ENCODE results near the gene HSD17B11.
"Not testable (repeated sequence)": the region's sequence is repeated elsewhere in the genome, so short reads cannot be mapped to it uniquely, and the experiment has no call there.

The HSD17B11 gene

DNA sequence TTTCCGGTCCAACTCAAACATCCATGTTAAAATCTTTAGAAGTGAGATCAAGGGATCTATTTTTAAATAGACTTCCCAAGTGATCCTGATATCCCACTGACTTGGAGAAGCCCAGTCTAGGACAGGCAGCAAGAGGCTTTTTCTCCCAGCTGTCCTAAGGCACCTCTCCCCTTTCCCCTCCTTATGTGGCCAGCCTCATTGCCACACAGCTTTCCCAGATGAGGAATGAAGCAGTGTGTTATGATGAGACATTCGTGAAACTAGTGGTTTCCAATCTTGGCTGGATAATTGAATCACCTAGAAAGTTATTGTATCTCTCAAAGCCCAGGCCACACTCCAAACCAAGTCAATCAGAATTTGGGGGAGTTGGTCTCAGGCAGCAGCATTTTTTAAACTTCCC, 51.5 kb downstream of the HSD17B11 start:
- no peak for TF ChIP-seq Cebpa-rat (IDR thresholded peaks at IDR 0.05)
- Histone ChIP-seq H3K4me1 (no peaks in the 10 kb centered on the region), H3K4me2 (no peak overlapping the region), H3K27ac (no peak overlapping the region), H3K4me3 (no peak overlapping the region), H3K9me3 (peaks cover 14% of the 10 kb centered on the region), H4K20me1 (no peaks in the 10 kb centered on the region), H3K27me3 (no peaks in the 10 kb centered on the region), H3K9ac (no peak overlapping the region), H3K36me3 (peaks cover 55% of the 10 kb centered on the region)

DNA sequence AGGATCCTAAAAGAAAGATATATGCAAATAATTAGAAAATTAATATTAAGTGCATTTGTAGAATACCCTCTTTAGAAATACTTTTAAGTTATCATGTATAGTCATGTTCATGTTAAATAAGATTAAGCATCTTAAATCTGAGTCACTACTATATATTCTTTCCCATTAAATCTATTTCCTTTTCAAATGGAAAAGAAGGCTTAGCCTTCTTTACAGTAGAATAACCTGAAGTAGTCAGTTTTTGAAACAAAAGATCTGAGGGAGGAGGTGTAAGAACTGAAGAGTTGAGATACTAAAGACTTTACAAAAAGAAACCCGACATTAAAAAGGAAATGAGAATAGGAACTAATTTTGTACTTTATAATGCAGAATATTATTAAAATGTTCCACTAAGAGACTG, 53.6 kb downstream of the HSD17B11 start:
- peaks cover 74% of the 10 kb centered on the region for H3K36me3 ChIP-seq

DNA sequence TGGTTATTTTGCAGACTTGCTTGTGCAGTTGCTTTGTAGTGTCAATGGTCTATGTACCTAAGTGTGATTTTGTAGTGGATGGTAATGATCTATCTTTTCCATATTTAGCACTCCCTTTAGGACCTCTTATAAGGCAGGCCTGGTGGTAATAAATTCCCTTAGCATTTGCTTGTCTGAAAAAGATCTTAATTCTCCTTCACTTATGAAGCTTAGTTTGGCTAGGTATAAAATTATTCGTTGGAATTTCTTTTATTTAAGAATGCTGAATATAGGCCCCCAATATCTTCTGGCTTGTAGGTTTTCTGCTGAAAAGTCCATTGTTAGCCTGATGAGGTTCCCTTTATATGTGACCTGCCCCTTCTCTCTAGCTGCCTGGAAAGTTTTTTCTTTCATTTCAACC, 57.7 kb downstream of the HSD17B11 start:
- Histone ChIP-seq H3K36me3 (peaks cover 43% of the 10 kb centered on the region), H3K4me3 (no peak overlapping the region), H3K9me3 (peaks cover 41% of the 10 kb centered on the region), H3K9ac (no peak overlapping the region), H3K27ac (no peak overlapping the region), H3K4me1 (no peaks in the 10 kb centered on the region), H4K20me1 (no peaks in the 10 kb centered on the region), H3K27me3 (no peaks in the 10 kb centered on the region), H3K4me2 (no peak overlapping the region)
- no peak for TF ChIP-seq Cebpa-rat (IDR thresholded peaks at IDR 0.05)

More for the DNA sequence above, 53.6 kb downstream of the HSD17B11 start:
- Histone ChIP-seq H3K9me3 (peaks cover 35% of the 10 kb centered on the region), H3K27me3 (no peaks in the 10 kb centered on the region), H3K4me1 (no peaks in the 10 kb centered on the region), H3K4me3 (no peak overlapping the region), H3K9ac (no peak overlapping the region), H3K27ac (no peak overlapping the region), H3K4me2 (no peak overlapping the region), H4K20me1 (no peaks in the 10 kb centered on the region)
- no peak for TF ChIP-seq Cebpa-rat (IDR thresholded peaks at IDR 0.05)

DNA sequence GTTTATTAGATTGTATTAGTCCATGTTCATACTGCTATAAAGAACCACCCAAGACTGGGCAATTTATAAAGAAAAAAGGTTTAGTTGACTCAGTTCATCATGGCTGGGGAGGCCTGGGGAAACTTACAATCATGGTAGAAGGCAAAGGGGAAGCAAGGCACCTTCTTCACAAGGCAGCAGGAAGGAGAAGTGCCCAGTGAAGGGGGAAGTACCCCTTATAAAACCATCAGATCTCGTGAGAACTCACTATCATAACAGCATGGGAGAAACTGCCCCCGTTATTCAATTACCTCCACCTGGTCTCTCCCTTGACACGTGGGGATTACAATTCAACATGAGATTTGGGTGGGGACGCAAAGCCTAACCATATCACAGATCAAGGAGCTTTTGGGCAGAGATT, 60.2 kb downstream of the HSD17B11 start:
- TF ChIP-seq Cebpa-rat (IDR thresholded peaks at IDR 0.05): no peak
- no peak overlapping the region for H3K4me3 ChIP-seq
- no peaks in the 10 kb centered on the region for H4K20me1 ChIP-seq
- H3K36me3 ChIP-seq: peaks cover 27% of the 10 kb centered on the region
- no peaks in the 10 kb centered on the region for H3K27me3 ChIP-seq
- H3K4me1 ChIP-seq: no peaks in the 10 kb centered on the region
- H3K27ac ChIP-seq: no peak overlapping the region
- H3K9ac ChIP-seq: no peak overlapping the region
- H3K4me2 ChIP-seq: no peak overlapping the region
- peaks cover 38% of the 10 kb centered on the region for H3K9me3 ChIP-seq

DNA sequence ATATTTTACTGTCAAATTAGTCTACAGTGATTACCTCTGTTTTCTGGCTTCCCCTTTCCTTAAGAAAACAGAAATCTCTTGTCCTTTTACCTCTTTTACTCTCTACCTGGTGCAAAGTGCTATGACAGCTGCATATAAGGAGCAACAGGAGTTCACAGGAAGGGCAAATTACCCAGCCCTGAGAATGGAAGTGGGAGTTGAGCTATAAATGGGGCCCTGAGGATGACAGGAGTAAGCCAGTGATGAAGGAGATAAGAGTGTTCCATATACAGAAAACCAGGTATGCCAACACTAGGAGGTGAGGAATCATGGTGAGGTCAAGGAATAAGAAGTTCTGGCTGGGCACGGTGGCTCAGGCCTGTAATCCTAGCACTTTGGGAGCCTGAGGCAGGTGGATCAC, 63.9 kb downstream of the HSD17B11 start:
- Histone ChIP-seq H3K4me2 (no peak overlapping the region), H3K9me3 (peaks cover 5% of the 10 kb centered on the region; the same call in 1 of the 2 replicates), H3K9ac (no peak overlapping the region), H3K4me3 (no peak overlapping the region), H3K27me3 (no peaks in the 10 kb centered on the region), H4K20me1 (no peaks in the 10 kb centered on the region), H3K27ac (no peak overlapping the region), H3K36me3 (no peaks in the 10 kb centered on the region), H3K4me1 (no peaks in the 10 kb centered on the region)
- no peak for TF ChIP-seq Cebpa-rat (IDR thresholded peaks at IDR 0.05)

DNA sequence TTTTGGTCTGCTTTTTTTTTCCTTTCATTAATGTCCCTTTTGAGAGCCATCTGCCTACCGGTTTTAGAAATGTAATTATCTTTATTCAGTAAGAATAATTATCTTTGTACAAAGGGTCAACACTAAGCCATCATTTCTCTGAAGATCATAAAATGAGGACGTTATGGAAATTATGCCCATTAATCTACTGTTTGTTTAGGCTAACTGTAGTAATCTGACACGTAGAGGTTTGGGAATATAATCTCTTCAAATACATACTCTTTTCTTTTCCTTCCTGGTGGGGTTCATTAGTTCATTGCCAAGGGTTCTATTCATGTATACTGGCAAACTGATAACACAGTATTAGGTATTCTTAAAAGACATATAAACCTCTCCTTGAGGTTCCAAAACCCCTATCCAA, 64.5 kb downstream of the HSD17B11 start:
- H3K4me1 ChIP-seq: no peaks in the 10 kb centered on the region
- H4K20me1 ChIP-seq: no peaks in the 10 kb centered on the region
- no peak overlapping the region for H3K4me2 ChIP-seq
- no peaks in the 10 kb centered on the region for H3K36me3 ChIP-seq
- H3K4me3 ChIP-seq: no peak overlapping the region
- H3K27me3 ChIP-seq: no peaks in the 10 kb centered on the region
- H3K9ac ChIP-seq: no peak overlapping the region
- no peak for TF ChIP-seq Cebpa-rat (IDR thresholded peaks at IDR 0.05)
- H3K27ac ChIP-seq: no peak overlapping the region
- H3K9me3 ChIP-seq: no peaks in the 10 kb centered on the region

DNA sequence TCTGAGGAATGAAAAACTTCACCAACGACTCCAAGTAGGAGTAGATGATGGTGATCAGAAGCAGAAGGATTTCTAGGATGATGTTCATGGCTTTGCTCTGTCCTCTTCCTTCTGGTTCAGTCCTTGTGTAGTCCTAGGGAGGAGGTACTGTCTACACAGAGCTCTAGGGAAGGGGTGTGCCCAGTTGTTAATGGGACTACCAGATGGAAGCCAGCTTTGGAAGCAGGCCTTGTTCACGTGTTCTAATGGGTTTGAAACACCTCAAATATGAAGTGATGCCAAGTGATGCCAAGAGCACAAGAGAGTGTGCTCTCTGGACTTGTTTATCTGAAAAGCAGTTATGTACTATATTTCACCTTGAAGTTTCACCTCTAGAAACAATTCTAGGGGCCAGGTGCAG, 68.2 kb downstream of the HSD17B11 start, which contains the start of gene HSD17B13:
TSS of gene HSD17B13 (minus strand) at position 129 of the 400 bp plus-strand sequence. CDS start at position 88, 41 bp downstream.
- H3K9me3 ChIP-seq: no peaks in the 10 kb centered on the region
- no peak within 1 kb of the TSS for H3K27ac ChIP-seq
- no peak within 1 kb of the TSS for H3K9ac ChIP-seq
- no peak for TF ChIP-seq Cebpa-rat (IDR thresholded peaks at IDR 0.05)
- no peaks in the 10 kb centered on the region for H3K27me3 ChIP-seq
- H3K4me2 ChIP-seq: no peak within 1 kb of the TSS
- H3K4me1 ChIP-seq: no peaks in the 10 kb centered on the region
- H4K20me1 ChIP-seq: no peaks in the 10 kb centered on the region
- H3K36me3 ChIP-seq: no peaks in the 10 kb centered on the region
- no peak within 1 kb of the TSS for H3K4me3 ChIP-seq

DNA sequence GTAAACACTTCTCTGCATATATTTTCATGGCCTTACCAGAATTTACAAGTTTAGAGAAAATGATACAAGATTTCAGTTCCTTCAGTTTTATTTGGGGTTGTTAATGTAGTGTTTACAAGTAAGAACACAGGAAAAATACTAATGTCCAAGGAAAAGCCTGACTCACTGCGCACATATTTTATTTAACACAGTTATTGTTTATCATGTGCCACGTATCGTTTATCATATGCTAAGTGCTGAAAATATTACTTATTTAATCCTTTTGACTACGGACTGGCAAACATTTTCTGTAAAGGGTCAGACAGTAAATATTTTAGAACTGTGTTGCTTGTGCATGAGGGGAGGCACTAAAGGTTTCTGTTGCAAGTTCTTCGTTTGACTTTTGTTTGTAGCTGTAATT, 69.1 kb downstream of the HSD17B11 start:
- no peaks in the 10 kb centered on the region for H3K4me1 ChIP-seq
- TF ChIP-seq Cebpa-rat (IDR thresholded peaks at IDR 0.05): no peak
- H3K27ac ChIP-seq: no peak overlapping the region
- H3K9ac ChIP-seq: no peak overlapping the region
- H4K20me1 ChIP-seq: no peaks in the 10 kb centered on the region
- no peak overlapping the region for H3K4me2 ChIP-seq
- H3K9me3 ChIP-seq: no peaks in the 10 kb centered on the region
- H3K27me3 ChIP-seq: no peaks in the 10 kb centered on the region
- no peak overlapping the region for H3K4me3 ChIP-seq
- no peaks in the 10 kb centered on the region for H3K36me3 ChIP-seq

DNA sequence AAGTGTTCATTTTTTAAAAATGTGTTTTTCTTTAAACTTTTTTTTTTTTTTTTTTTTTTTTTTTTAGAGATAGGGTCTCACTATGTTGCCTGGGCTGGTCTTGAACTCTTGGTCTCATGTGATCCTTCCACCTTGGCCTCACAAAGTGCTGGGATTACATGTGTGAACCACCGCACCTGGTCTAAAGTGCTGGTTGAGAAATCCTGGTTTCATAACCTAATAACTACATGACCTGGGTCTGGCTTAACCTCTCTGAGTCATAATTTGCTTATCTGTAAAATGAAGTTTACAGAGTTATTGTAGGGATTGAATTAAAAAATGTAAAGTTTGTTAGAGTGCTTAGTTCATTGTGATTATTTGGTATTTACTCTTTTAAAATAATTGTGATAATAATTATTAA, 73.5 kb downstream of the HSD17B11 start:
- no peak overlapping the region for H3K4me2 ChIP-seq
- no peaks in the 10 kb centered on the region for H3K9me3 ChIP-seq
- H3K4me1 ChIP-seq: no peaks in the 10 kb centered on the region
- H3K9ac ChIP-seq: no peak overlapping the region
- H3K27ac ChIP-seq: no peak overlapping the region
- TF ChIP-seq Cebpa-rat (IDR thresholded peaks at IDR 0.05): no peak
- no peak overlapping the region for H3K4me3 ChIP-seq
- no peaks in the 10 kb centered on the region for H3K27me3 ChIP-seq
- no peaks in the 10 kb centered on the region for H3K36me3 ChIP-seq
- H4K20me1 ChIP-seq: no peaks in the 10 kb centered on the region

DNA sequence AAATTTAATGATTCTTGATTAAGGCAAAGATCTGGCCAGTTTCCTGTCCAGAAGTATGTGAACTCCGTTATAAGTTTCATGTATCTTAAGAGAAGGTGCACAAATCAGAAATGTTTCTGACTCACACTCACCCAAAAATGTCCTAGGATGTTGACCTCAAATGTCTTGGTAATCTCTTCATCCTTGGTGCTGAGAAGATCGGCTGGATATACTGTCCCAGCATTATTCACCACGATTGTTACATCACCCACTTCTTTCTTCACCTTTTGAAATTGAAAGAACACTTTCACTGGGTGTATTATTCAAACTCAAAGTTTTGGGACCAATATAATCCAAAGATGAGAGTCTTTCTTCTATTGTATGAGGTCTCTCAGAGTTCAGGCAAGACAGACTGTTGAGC, 74.0 kb downstream of the HSD17B11 start:
- Histone ChIP-seq H3K4me2 (no peak overlapping the region), H3K9me3 (no peaks in the 10 kb centered on the region), H3K27me3 (no peaks in the 10 kb centered on the region), H3K27ac (no peak overlapping the region), H3K4me1 (no peaks in the 10 kb centered on the region), H3K36me3 (no peaks in the 10 kb centered on the region), H3K9ac (no peak overlapping the region), H4K20me1 (no peaks in the 10 kb centered on the region), H3K4me3 (no peak overlapping the region)
- TF ChIP-seq Cebpa-rat (IDR thresholded peaks at IDR 0.05): no peak

DNA sequence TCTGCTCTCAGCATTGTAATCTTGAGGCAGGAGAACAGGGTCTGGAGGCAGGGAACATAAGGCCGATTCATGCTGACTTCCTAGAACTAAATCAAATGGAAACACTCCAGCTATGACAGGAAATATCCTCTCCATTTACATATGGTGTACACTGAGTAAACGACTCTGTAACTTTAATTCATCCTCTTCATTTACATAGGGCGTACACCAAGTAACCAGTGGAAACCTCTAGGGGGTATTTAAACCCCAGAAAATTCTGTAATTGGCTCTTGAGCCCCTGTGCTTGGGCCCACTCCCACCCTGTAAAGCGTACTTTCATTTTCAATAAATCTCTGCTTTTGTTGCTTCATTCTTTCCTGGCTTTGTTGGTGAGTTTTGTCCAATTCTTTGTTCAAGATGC, 76.0 kb downstream of the HSD17B11 start:
- H3K4me3 ChIP-seq, H3K36me3 ChIP-seq: not testable (repeated sequence)

More for the DNA sequence above, 76.0 kb downstream of the HSD17B11 start:
- H3K9ac ChIP-seq, H3K9me3 ChIP-seq, H3K27me3 ChIP-seq, H4K20me1 ChIP-seq, H3K4me2 ChIP-seq, H3K4me1 ChIP-seq, H3K27ac ChIP-seq: not testable (repeated sequence)
